Trophoblast cell (in vitro differentiated cells and primary cell): ENCODE results near the gene COL6A3.

Experiments used
- DNase-seq, 2 donors: peaks; one replicate each; pipeline ENCODE4 v3.0.0-alpha.2; 2016
- H2AFZ ChIP-seq: 2 replicates; pipeline ENCODE4 v1.6.1; 2013; ENCODE audit warnings: low read length, moderate library complexity, mild to moderate bottlenecking; ENCODE audit not compliant: insufficient read depth, poor library complexity
- H2AK5ac ChIP-seq: 2 replicates; pipeline ENCODE4 v1.6.1; 2013; ENCODE audit warnings: mild to moderate bottlenecking, low read length
- H2BK120ac ChIP-seq: 2 replicates; pipeline ENCODE4 v1.6.1; 2013; ENCODE audit warnings: low read length, mild to moderate bottlenecking, moderate library complexity; ENCODE audit not compliant: insufficient read depth, poor library complexity
- H2BK12ac ChIP-seq: 2 replicates; pipeline ENCODE4 v1.6.1; 2013; ENCODE audit warnings: mild to moderate bottlenecking, low read length, moderate library complexity
- H2BK5ac ChIP-seq: 2 replicates; pipeline ENCODE4 v1.6.1; 2013; ENCODE audit warnings: low read length, low read depth, moderate library complexity, mild to moderate bottlenecking; ENCODE audit not compliant: poor library complexity
- H3K14ac ChIP-seq: 2 replicates; pipeline ENCODE4 v1.6.1; 2013; ENCODE audit warnings: mild to moderate bottlenecking, low read length
- H3K18ac ChIP-seq: 2 replicates; pipeline ENCODE4 v1.6.1; 2013; ENCODE audit warnings: mild to moderate bottlenecking, low read length
- H3K23ac ChIP-seq: 2 replicates; pipeline ENCODE4 v1.6.1; 2013; ENCODE audit warnings: low read length
- H3K27ac ChIP-seq: 2 replicates; pipeline ENCODE4 v1.5.1; 2013; ENCODE audit warnings: low read depth, mild to moderate bottlenecking, inconsistent platforms, low read length, moderate library complexity
- H3K27me3 ChIP-seq: 2 replicates; pipeline ENCODE4 v1.6.1; 2013; ENCODE audit warnings: inconsistent platforms, mild to moderate bottlenecking, low read length, moderate library complexity; ENCODE audit not compliant: insufficient read depth
- H3K36me3 ChIP-seq, 2 experiments: 1 replicate in 1 of 2; 2 replicates in 1 of 2; pipeline ENCODE4 v1.6.1; 2013; ENCODE audit warnings: low read length in 2 of 2, mild to moderate bottlenecking in 2 of 2, moderate library complexity in 1 of 2; ENCODE audit not compliant: insufficient read depth in 2 of 2, control insufficient read depth in 1 of 2
- H3K4ac ChIP-seq: 2 replicates; pipeline ENCODE4 v1.6.1; 2013; ENCODE audit warnings: low read depth, mild to moderate bottlenecking, low read length, moderate library complexity
- H3K4me1 ChIP-seq, 2 experiments: 1 replicate in 1 of 2; 2 replicates in 1 of 2; pipeline ENCODE4 v1.6.1; 2013; ENCODE audit warnings: low read length in 2 of 2, mild to moderate bottlenecking in 2 of 2, moderate library complexity in 1 of 2; ENCODE audit not compliant: insufficient read depth in 2 of 2, control insufficient read depth in 1 of 2
- H3K4me2 ChIP-seq: 2 replicates; pipeline ENCODE4 v1.6.1; 2013; ENCODE audit warnings: inconsistent platforms, mild to moderate bottlenecking, low read length, moderate library complexity
- H3K4me3 ChIP-seq: 2 replicates; pipeline ENCODE4 v1.5.1; 2013; ENCODE audit warnings: mild to moderate bottlenecking, low read depth, low read length, inconsistent platforms
- H3K79me1 ChIP-seq: one replicate; pipeline ENCODE4 v1.6.1; 2013; ENCODE audit warnings: low read length
- H3K79me2 ChIP-seq: 2 replicates; pipeline ENCODE4 v1.6.1; 2013; ENCODE audit warnings: low read length, mild to moderate bottlenecking; ENCODE audit not compliant: control insufficient read depth, insufficient read depth, poor library complexity
- H3K9ac ChIP-seq: 2 replicates; pipeline ENCODE4 v1.6.1; 2013; ENCODE audit warnings: mild to moderate bottlenecking, low read length
- H3K9me3 ChIP-seq: 2 replicates; pipeline ENCODE4 v1.6.1; 2013; ENCODE audit warnings: low read depth, mild to moderate bottlenecking, control low read depth, inconsistent platforms, low read length; ENCODE audit not compliant: insufficient read depth
- H4K12ac ChIP-seq: 2 replicates; pipeline ENCODE4 v1.6.1; 2013; ENCODE audit warnings: low read depth, mild to moderate bottlenecking, low read length, moderate library complexity
- H4K8ac ChIP-seq: 2 replicates; pipeline ENCODE4 v1.6.1; 2013; ENCODE audit warnings: low read depth, mild to moderate bottlenecking, low read length, moderate library complexity
- H4K91ac ChIP-seq: one replicate; pipeline ENCODE4 v1.6.1; 2013; ENCODE audit warnings: low read depth, mild to moderate bottlenecking, low read length, moderate library complexity
- WGBS: extraction: QIAGEN DNeasy Blood & Tissue Kit; methylation state at CpG from one replicate; pipeline ENCODE4 v1.1.7; 2013; ENCODE audit warnings: missing lambda C conversion rate; ENCODE audit not compliant: insufficient read length, insufficient coverage; ENCODE audit errors: extremely low coverage; 5-methylcytosine and 5-hydroxymethylcytosine counted together

Gene COL6A3

GRCh38 chr2:237326266-237327171 lies 87.4 kb downstream of the COL6A3 start:
- Histone ChIP-seq H3K4me2 (no peak overlapping the region), H4K91ac (peak overlapping the region; percentile 94), H4K12ac (peak overlapping the region; percentile 1), H2BK5ac (peak overlapping the region; percentile 83), H3K4me1 (peaks cover 8 to 10% of the 10 kb centered on the region in 2 experiments), H3K9ac (no peak overlapping the region), H4K8ac (peak overlapping the region; percentile 59), H3K27me3 (no peaks in the 10 kb centered on the region), H3K4me3 (no peak overlapping the region), H3K79me1 (peaks cover 43% of the 10 kb centered on the region), H3K36me3 (peaks cover 0 to 3% of the 10 kb centered on the region in 2 experiments), H3K14ac (peak overlapping the region; percentile 65), H2AK5ac (peak overlapping the region; percentile 44), H3K9me3 (no peaks in the 10 kb centered on the region), H2BK12ac (peak overlapping the region; percentile 68), H3K79me2 (peaks cover 9% of the 10 kb centered on the region), H3K18ac (peak overlapping the region; percentile 44), H2AFZ (peak overlapping the region; percentile 1), H3K23ac (no peak overlapping the region), H3K27ac (peak overlapping the region; percentile 94), H2BK120ac (peak overlapping the region; percentile 61), H3K4ac (peak overlapping the region; percentile 46)
- DNase-seq, result no peak
- no CpG with 5 or more reads among the region's 12 CpGs for WGBS

DNA sequence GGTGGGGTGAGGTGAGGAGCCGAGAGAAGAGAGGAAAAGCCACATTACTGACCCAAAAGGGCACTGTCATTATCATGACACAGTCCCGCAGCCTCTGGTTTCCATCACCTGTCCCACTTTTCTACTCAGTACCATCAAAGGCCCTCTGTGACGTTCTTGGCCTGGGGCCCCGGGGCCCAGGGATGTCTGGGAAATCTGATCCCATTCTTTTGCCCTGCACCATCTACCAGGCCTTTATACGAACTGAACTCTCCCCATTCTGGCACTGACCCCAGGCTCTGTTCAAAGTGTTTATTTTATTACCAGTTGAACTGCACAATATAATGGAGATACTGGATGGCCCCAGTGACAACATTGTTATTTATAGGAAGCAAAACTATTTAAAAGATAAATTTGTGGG lies 89.1 kb downstream of the COL6A3 start:
- peak overlapping the region; percentile 99 for H2BK5ac ChIP-seq
- no peak overlapping the region for H3K9ac ChIP-seq
- no peak overlapping the region for H4K12ac ChIP-seq
- H3K79me1 ChIP-seq, result peaks cover 51% of the 10 kb centered on the region
- no peak overlapping the region for H3K4ac ChIP-seq
- no CpG with 5 or more reads among the region's 5 CpGs for WGBS
- no peak overlapping the region for H3K4me3 ChIP-seq
- H3K4me1 ChIP-seq, result peaks cover 8 to 10% of the 10 kb centered on the region in 2 experiments
- no peak overlapping the region for H3K23ac ChIP-seq
- no peaks in the 10 kb centered on the region for H3K9me3 ChIP-seq
- peak overlapping the region; percentile 33 for H3K4me2 ChIP-seq
- H2AFZ ChIP-seq, result peak overlapping the region; percentile 56
- peak overlapping the region; percentile 96 for H2BK120ac ChIP-seq
- peak overlapping the region; percentile 99 for H4K91ac ChIP-seq
- no peak overlapping the region for H2BK12ac ChIP-seq
- H3K27me3 ChIP-seq, result no peaks in the 10 kb centered on the region
- H3K18ac ChIP-seq, result no peak overlapping the region
- H3K79me2 ChIP-seq, result peaks cover 9% of the 10 kb centered on the region
- H4K8ac ChIP-seq, result peak overlapping the region; percentile 89
- DNase-seq, result peak; percentile 62 to 87
- H2AK5ac ChIP-seq, result no peak overlapping the region
- H3K27ac ChIP-seq, result peak overlapping the region; percentile 95
- H3K14ac ChIP-seq, result no peak overlapping the region
- peaks cover 0 to 3% of the 10 kb centered on the region in 2 experiments for H3K36me3 ChIP-seq

GRCh38 chr2:237324405-237324831 lies 89.5 kb downstream of the COL6A3 start:
- Histone ChIP-seq H3K14ac (peak overlapping the region; percentile 86), H2BK5ac (peak overlapping the region; percentile 99), H3K4me2 (peak overlapping the region; percentile 33), H3K79me1 (peaks cover 52% of the 10 kb centered on the region), H2AFZ (peak overlapping the region; percentile 56), H3K9me3 (no peaks in the 10 kb centered on the region), H2AK5ac (no peak overlapping the region), H3K23ac (no peak overlapping the region), H3K18ac (peak overlapping the region; percentile 87), H3K79me2 (peaks cover 9% of the 10 kb centered on the region), H3K36me3 (peaks cover 0 to 3% of the 10 kb centered on the region in 2 experiments), H2BK12ac (peak overlapping the region; percentile 74), H3K27me3 (no peaks in the 10 kb centered on the region), H3K4ac (peak overlapping the region; percentile 38), H4K8ac (peak overlapping the region; percentile 89), H3K4me1 (peaks cover 8 to 10% of the 10 kb centered on the region in 2 experiments), H4K12ac (peak overlapping the region; percentile 39), H2BK120ac (peak overlapping the region; percentile 96), H4K91ac (peak overlapping the region; percentile 99), H3K4me3 (no peak overlapping the region), H3K9ac (no peak overlapping the region), H3K27ac (peak overlapping the region; percentile 95)
- DNase-seq, result peak in 1 of 2 donors; percentile 54
- no CpG with 5 or more reads among the region's 12 CpGs for WGBS

- H3K27ac ChIP-seq, result peak overlapping the region; percentile 95
- peak overlapping the region; percentile 11 for H2AFZ ChIP-seq
- no peak for DNase-seq
- H3K23ac ChIP-seq, result no peak overlapping the region
- peak overlapping the region; percentile 100 for H4K91ac ChIP-seq
- no peak overlapping the region for H3K4me2 ChIP-seq
- H4K12ac ChIP-seq, result peak overlapping the region; percentile 45
- peaks cover 8 to 10% of the 10 kb centered on the region in 2 experiments for H3K4me1 ChIP-seq
- H3K18ac ChIP-seq, result peak overlapping the region; percentile 95
- H3K4me3 ChIP-seq, result no peak overlapping the region
- H3K14ac ChIP-seq, result peak overlapping the region; percentile 98
- peak overlapping the region; percentile 96 for H2BK12ac ChIP-seq
- peak overlapping the region; percentile 95 for H4K8ac ChIP-seq
- H2BK120ac ChIP-seq, result peak overlapping the region; percentile 98
- H2AK5ac ChIP-seq, result peak overlapping the region; percentile 98
- H3K9ac ChIP-seq, result peak overlapping the region; percentile 57
- H3K27me3 ChIP-seq, result no peaks in the 10 kb centered on the region
- WGBS, result no CpG with 5 or more reads among the region's 8 CpGs
- H3K79me1 ChIP-seq, result peaks cover 58% of the 10 kb centered on the region
- peaks cover 0 to 3% of the 10 kb centered on the region in 2 experiments for H3K36me3 ChIP-seq
- H2BK5ac ChIP-seq, result peak overlapping the region; percentile 99
- H3K4ac ChIP-seq, result peak overlapping the region; percentile 94
- H3K79me2 ChIP-seq, result peaks cover 9% of the 10 kb centered on the region
- H3K9me3 ChIP-seq, result no peaks in the 10 kb centered on the region
Measured at GRCh38 chr2:237323656-237324055, 90.3 kb downstream of the COL6A3 start.
